PC-9 (cell line): ENCODE data around the gene CEP135. TPM values are rescaled to one million over a fixed set of nuclear protein-coding genes. Genes with fewer than 3 reads are reported as not detected.

Source experiments
- BruUV-seq: library from RNA; stranded (reverse); fragments of 400-500 nt; replicated peaks from 2 replicates; lab custom pipeline; 2021; lab: Mats Ljungman, UMichigan
- CTCF ChIA-PET: fragments of 300-600 bp; sonication (Branson Sonifier 250); formaldehyde crosslinking; loops from one replicate; lab custom pipeline; 2022; ENCODE audit warnings: antibody characterized with exemption; lab: Charles Lee
- POLR2A ChIA-PET: fragments of 300-600 bp; sonication (Branson Sonifier 250); formaldehyde crosslinking; loops from one replicate; lab custom pipeline; 2022; ENCODE audit warnings: antibody characterized with exemption; ENCODE audit not compliant: unreplicated experiment; lab: Charles Lee
- DNase-seq, 2 experiments: peaks; one replicate each; pipeline versions ENCODE4 v3.0.0 to v3.0.0-alpha.2; 2015 to 2022; ENCODE audit warnings: mixed read lengths in 1 of 2
- H2AFZ ChIP-seq: fragments of 200-600 bp; sonication (generic); 2 replicates; pipeline ENCODE4 v1.8.1; 2017; ENCODE audit warnings: antibody characterized with exemption
- H3F3A ChIP-seq: fragments of 200-600 bp; sonication (generic); 2 replicates; pipeline ENCODE4 v1.8.1; 2017; ENCODE audit warnings: antibody characterized with exemption, mild to moderate bottlenecking, low read depth; ENCODE audit not compliant: insufficient read depth
- H3K27ac ChIP-seq: fragments of 200-600 bp; sonication (generic); 2 replicates; pipeline ENCODE4 v1.6.1; 2016; ENCODE audit warnings: mixed run types
- H3K27me3 ChIP-seq: fragments of 200-600 bp; sonication (generic); 2 replicates; pipeline ENCODE4 v1.6.1; 2016; ENCODE audit warnings: low read depth, mixed run types; ENCODE audit not compliant: insufficient read depth
- H3K36me3 ChIP-seq: fragments of 200-600 bp; sonication (generic); 2 replicates; pipeline ENCODE4 v1.6.1; 2016; ENCODE audit warnings: low read depth, mixed run types
- H3K4me1 ChIP-seq: fragments of 200-600 bp; sonication (generic); replicated peaks from 2 replicates; pipeline ENCODE4 v1.6.1; 2016; ENCODE audit warnings: mixed run types; ENCODE audit not compliant: insufficient read depth
- H3K4me2 ChIP-seq: fragments of 200-600 bp; sonication (generic); 2 replicates; pipeline ENCODE4 v1.6.1; 2017; ENCODE audit warnings: mixed run types
- H3K4me3 ChIP-seq: fragments of 200-600 bp; sonication (generic); 2 replicates; pipeline ENCODE4 v1.6.1; 2016; ENCODE audit warnings: mixed run types
- H3K79me2 ChIP-seq: fragments of 200-600 bp; sonication (generic); 2 replicates; pipeline ENCODE4 v1.6.1; 2017; ENCODE audit warnings: low read depth, mixed run types
- H3K9me2 ChIP-seq: fragments of 200-600 bp; sonication (generic); 2 replicates; pipeline ENCODE4 v1.8.1; 2017; ENCODE audit warnings: mild to moderate bottlenecking; ENCODE audit not compliant: insufficient read depth
- H3K9me3 ChIP-seq: fragments of 200-600 bp; sonication (generic); 2 replicates; pipeline ENCODE4 v1.8.1; 2016; ENCODE audit warnings: low read depth; ENCODE audit not compliant: insufficient read depth
- H4K20me1 ChIP-seq: fragments of 200-600 bp; sonication (generic); 2 replicates; pipeline ENCODE4 v1.8.1; 2017; ENCODE audit not compliant: insufficient read depth
- CTCF ChIP-seq: fragments of 200-600 bp; sonication (generic); conservative IDR thresholded peaks from 2 replicates; pipeline ENCODE4 v1.6.1; 2017; ENCODE audit warnings: mixed run types, antibody characterized with exemption, mild to moderate bottlenecking, moderate library complexity
- EZH2 ChIP-seq: fragments of 200-600 bp; sonication (generic); IDR thresholded peaks from 2 replicates; pipeline ENCODE4 v1.8.0; 2017; ENCODE audit warnings: antibody characterized with exemption, low read depth
- intact Hi-C: fragments of 100-400 bp; cut with micrococcal nuclease; formaldehyde crosslinking; loops from one replicate; pipeline ENCODE4 v1.10.0; 2022; ENCODE audit not compliant: unreplicated experiment
- total RNA-seq: library from RNA; stranded (reverse); gene quantifications from 2 replicates; pipeline ENCODE4 v1.2.3, GENCODE V29; 2021

Gene CEP135
- total RNA-seq, 1 experiment from 2014 or later, result 8.8 TPM

- BruUV-seq, result no TSS peak
- H3K27ac ChIP-seq, result no peak overlapping the region
- no peaks in the 10 kb centered on the region for H3K9me3 ChIP-seq
- no peak overlapping the region for H3K4me2 ChIP-seq
- no peaks in the 10 kb centered on the region for H3F3A ChIP-seq
- no peaks in the 10 kb centered on the region for H4K20me1 ChIP-seq
- no peak for DNase-seq
- H3K4me3 ChIP-seq, result no peak overlapping the region
- H3K27me3 ChIP-seq, result no peaks in the 10 kb centered on the region
- no peaks in the 10 kb centered on the region for H3K36me3 ChIP-seq
- H3K9me2 ChIP-seq, result no peaks in the 10 kb centered on the region
- ChIA-PET POLR2A (no interaction called here), CTCF (no interaction called here)
- TF ChIP-seq EZH2 (no peak), CTCF (no peak)
- no peaks in the 10 kb centered on the region for H3K4me1 ChIP-seq
- no peaks in the 10 kb centered on the region for H3K79me2 ChIP-seq
- H2AFZ ChIP-seq, result no peak overlapping the region
- intact Hi-C loops, result no loop called here
Observed at GRCh38 chr4:56026596-56026995, 77.9 kb downstream of the CEP135 start.

- Histone ChIP-seq H3K9me3 (no peaks in the 10 kb centered on the region), H2AFZ (no peak overlapping the region), H3K4me2 (no peak overlapping the region), H3K36me3 (no peaks in the 10 kb centered on the region), H3K27me3 (no peaks in the 10 kb centered on the region), H4K20me1 (no peaks in the 10 kb centered on the region), H3K79me2 (no peaks in the 10 kb centered on the region), H3K27ac (no peak overlapping the region), H3K4me1 (no peaks in the 10 kb centered on the region), H3K9me2 (no peaks in the 10 kb centered on the region), H3K4me3 (no peak overlapping the region), H3F3A (no peaks in the 10 kb centered on the region)
- CTCF ChIA-PET, result no interaction called here
- TF ChIP-seq EZH2 (no peak), CTCF (no peak)
- POLR2A ChIA-PET, result no interaction called here
- no peak for DNase-seq
- intact Hi-C loops, result no loop called here
- no TSS peak for BruUV-seq
Observed at GRCh38 chr4:56028165-56028564, 79.4 kb downstream of the CEP135 start.

- Histone ChIP-seq H3K4me1 (no peaks in the 10 kb centered on the region), H3K4me2 (no peak overlapping the region), H3K27ac (no peak overlapping the region), H3K9me3 (no peaks in the 10 kb centered on the region), H2AFZ (no peak overlapping the region), H3K79me2 (no peaks in the 10 kb centered on the region), H3K9me2 (no peaks in the 10 kb centered on the region), H3K4me3 (no peak overlapping the region), H3K36me3 (no peaks in the 10 kb centered on the region), H3K27me3 (no peaks in the 10 kb centered on the region), H4K20me1 (no peaks in the 10 kb centered on the region), H3F3A (no peaks in the 10 kb centered on the region)
- ChIA-PET CTCF (no interaction called here), POLR2A (no interaction called here)
- intact Hi-C loops, result no loop called here
- TF ChIP-seq EZH2, result no peak
- TF ChIP-seq CTCF, result no peak
- DNase-seq, result no peak
- BruUV-seq, result no TSS peak
Observed at GRCh38 chr4:56038487-56039162, 89.9 kb downstream of the CEP135 start.
